ENCODE data around the gene ATP1A1.

Gene ATP1A1

GRCh38 chr1:116411784-116412479, 38.9 kb downstream of the ATP1A1 start:
- no peak overlapping the region for H3K27ac ChIP-seq (ENCODE audit: low read depth in 2 of 2, low read length in 2 of 2)
- H3K9ac ChIP-seq (ENCODE audit: low read depth in 1 of 2, low read length in 2 of 2) = no peak overlapping the region
- no peaks in the 10 kb centered on the region for H3K4me1 ChIP-seq (ENCODE audit: control insufficient read depth in 2 of 2, insufficient read depth in 2 of 2, low read length in 2 of 2)
- H3K27me3 ChIP-seq (ENCODE audit: control insufficient read depth in 2 of 2, insufficient read depth in 2 of 2, low read length in 2 of 2) = no peaks in the 10 kb centered on the region
- H3K4me3 ChIP-seq (ENCODE audit: low read length in 2 of 2) = no peak overlapping the region
- H3K36me3 ChIP-seq (ENCODE audit: control insufficient read depth in 2 of 2, insufficient read depth in 2 of 2, low read length in 2 of 2) = peaks cover 2 to 29% of the 10 kb centered on the region in 2 donors
- H3K9me3 ChIP-seq (ENCODE audit: control insufficient read depth in 2 of 2, low read length in 2 of 2) = no peaks in the 10 kb centered on the region

- Histone ChIP-seq H3K9me3 (ENCODE audit: control insufficient read depth in 2 of 2, low read length in 2 of 2) (no peaks in the 10 kb centered on the region), H3K27me3 (ENCODE audit: control insufficient read depth in 2 of 2, insufficient read depth in 2 of 2, low read length in 2 of 2) (no peaks in the 10 kb centered on the region), H3K36me3 (ENCODE audit: control insufficient read depth in 2 of 2, insufficient read depth in 2 of 2, low read length in 2 of 2) (peaks cover 0 to 23% of the 10 kb centered on the region in 2 donors), H3K27ac (ENCODE audit: low read depth in 2 of 2, low read length in 2 of 2) (no peak overlapping the region), H3K9ac (ENCODE audit: low read depth in 1 of 2, low read length in 2 of 2) (no peak overlapping the region), H3K4me1 (ENCODE audit: control insufficient read depth in 2 of 2, insufficient read depth in 2 of 2, low read length in 2 of 2) (peaks cover 0 to 2% of the 10 kb centered on the region in 2 donors), H3K4me3 (ENCODE audit: low read length in 2 of 2) (no peak overlapping the region)
Observed at GRCh38 chr1:116412480-116412798, 39.4 kb downstream of the ATP1A1 start.

GRCh38 chr1:116412898-116413297, 39.9 kb downstream of the ATP1A1 start:
- Histone ChIP-seq H3K9me3 (ENCODE audit: control insufficient read depth in 2 of 2, low read length in 2 of 2) (no peaks in the 10 kb centered on the region), H3K4me1 (ENCODE audit: control insufficient read depth in 2 of 2, insufficient read depth in 2 of 2, low read length in 2 of 2) (peaks cover 4 to 6% of the 10 kb centered on the region in 2 donors), H3K27me3 (ENCODE audit: control insufficient read depth in 2 of 2, insufficient read depth in 2 of 2, low read length in 2 of 2) (no peaks in the 10 kb centered on the region), H3K27ac (ENCODE audit: low read depth in 2 of 2, low read length in 2 of 2) (no peak overlapping the region), H3K4me3 (ENCODE audit: low read length in 2 of 2) (no peak overlapping the region), H3K36me3 (ENCODE audit: control insufficient read depth in 2 of 2, insufficient read depth in 2 of 2, low read length in 2 of 2) (peaks cover 0 to 19% of the 10 kb centered on the region in 2 donors), H3K9ac (ENCODE audit: low read depth in 1 of 2, low read length in 2 of 2) (no peak overlapping the region)

GRCh38 chr1:116413414-116413813, 40.4 kb downstream of the ATP1A1 start:
- Histone ChIP-seq H3K4me1 (ENCODE audit: control insufficient read depth in 2 of 2, insufficient read depth in 2 of 2, low read length in 2 of 2) (peaks cover 6 to 9% of the 10 kb centered on the region in 2 donors), H3K9ac (ENCODE audit: low read depth in 1 of 2, low read length in 2 of 2) (no peak overlapping the region), H3K27me3 (ENCODE audit: control insufficient read depth in 2 of 2, insufficient read depth in 2 of 2, low read length in 2 of 2) (no peaks in the 10 kb centered on the region), H3K4me3 (ENCODE audit: low read length in 2 of 2) (no peak overlapping the region), H3K27ac (ENCODE audit: low read depth in 2 of 2, low read length in 2 of 2) (no peak overlapping the region), H3K36me3 (ENCODE audit: control insufficient read depth in 2 of 2, insufficient read depth in 2 of 2, low read length in 2 of 2) (peaks cover 0 to 14% of the 10 kb centered on the region in 2 donors), H3K9me3 (ENCODE audit: control insufficient read depth in 2 of 2, low read length in 2 of 2) (no peaks in the 10 kb centered on the region)

- Histone ChIP-seq H3K4me1 (ENCODE audit: control insufficient read depth in 2 of 2, insufficient read depth in 2 of 2, low read length in 2 of 2) (peaks cover 6 to 11% of the 10 kb centered on the region in 2 donors), H3K4me3 (ENCODE audit: low read length in 2 of 2) (no peak overlapping the region)
Observed at GRCh38 chr1:116414364-116414763, 41.3 kb downstream of the ATP1A1 start.

DNA sequence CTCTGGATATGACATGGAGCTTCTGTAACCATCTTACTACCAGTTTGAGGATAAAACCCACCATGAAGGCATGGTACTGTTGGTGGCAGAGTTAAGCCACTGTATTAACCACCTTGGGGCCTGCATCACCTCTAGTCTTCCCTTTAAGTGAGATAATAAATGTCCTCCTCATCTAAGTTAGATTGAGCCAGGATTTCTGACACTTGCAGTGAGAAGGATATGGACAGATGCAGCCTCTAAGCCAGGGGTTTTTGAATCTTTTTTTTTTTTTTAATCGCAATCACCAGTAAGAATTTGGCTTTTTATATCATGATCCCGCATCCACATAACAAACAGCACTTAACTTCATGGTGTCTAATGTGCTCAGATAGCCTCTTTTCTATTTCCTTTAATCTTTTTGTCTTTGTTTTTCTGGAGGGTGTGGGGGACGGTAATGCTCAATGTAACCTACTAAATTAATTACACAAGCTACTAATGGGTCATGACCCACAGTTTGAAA, 42.2 kb downstream of the ATP1A1 start:
- peaks cover 6 to 11% of the 10 kb centered on the region in 2 donors for H3K4me1 ChIP-seq (ENCODE audit: control insufficient read depth in 2 of 2, insufficient read depth in 2 of 2, low read length in 2 of 2)
- no peak overlapping the region for H3K4me3 ChIP-seq (ENCODE audit: low read length in 2 of 2)
- H3K27ac ChIP-seq (ENCODE audit: low read depth in 2 of 2, low read length in 2 of 2) = no peak overlapping the region
- no peak overlapping the region for H3K9ac ChIP-seq (ENCODE audit: low read depth in 1 of 2, low read length in 2 of 2)
- H3K36me3 ChIP-seq (ENCODE audit: control insufficient read depth in 2 of 2, insufficient read depth in 2 of 2, low read length in 2 of 2) = no peaks in the 10 kb centered on the region
- H3K9me3 ChIP-seq (ENCODE audit: control insufficient read depth in 2 of 2, low read length in 2 of 2) = no peaks in the 10 kb centered on the region
- no peaks in the 10 kb centered on the region for H3K27me3 ChIP-seq (ENCODE audit: control insufficient read depth in 2 of 2, insufficient read depth in 2 of 2, low read length in 2 of 2)

More at GRCh38 chr1:116414364-116414763, 41.3 kb downstream of the ATP1A1 start:
- Histone ChIP-seq H3K27ac (ENCODE audit: low read depth in 2 of 2, low read length in 2 of 2) (no peak overlapping the region), H3K9ac (ENCODE audit: low read depth in 1 of 2, low read length in 2 of 2) (no peak overlapping the region), H3K36me3 (ENCODE audit: control insufficient read depth in 2 of 2, insufficient read depth in 2 of 2, low read length in 2 of 2) (peaks cover 0 to 5% of the 10 kb centered on the region in 2 donors), H3K27me3 (ENCODE audit: control insufficient read depth in 2 of 2, insufficient read depth in 2 of 2, low read length in 2 of 2) (no peaks in the 10 kb centered on the region), H3K9me3 (ENCODE audit: control insufficient read depth in 2 of 2, low read length in 2 of 2) (no peaks in the 10 kb centered on the region)

GRCh38 chr1:116415699-116416533, 42.9 kb downstream of the ATP1A1 start:
- Histone ChIP-seq H3K27me3 (ENCODE audit: control insufficient read depth in 2 of 2, insufficient read depth in 2 of 2, low read length in 2 of 2) (no peaks in the 10 kb centered on the region), H3K9ac (ENCODE audit: low read depth in 1 of 2, low read length in 2 of 2) (peak overlapping the region in 1 of 2 donors; percentile 8), H3K9me3 (ENCODE audit: control insufficient read depth in 2 of 2, low read length in 2 of 2) (no peaks in the 10 kb centered on the region), H3K4me1 (ENCODE audit: control insufficient read depth in 2 of 2, insufficient read depth in 2 of 2, low read length in 2 of 2) (peaks cover 6 to 11% of the 10 kb centered on the region in 2 donors), H3K36me3 (ENCODE audit: control insufficient read depth in 2 of 2, insufficient read depth in 2 of 2, low read length in 2 of 2) (no peaks in the 10 kb centered on the region), H3K4me3 (ENCODE audit: low read length in 2 of 2) (no peak overlapping the region), H3K27ac (ENCODE audit: low read depth in 2 of 2, low read length in 2 of 2) (no peak overlapping the region)

- H3K9me3 ChIP-seq (ENCODE audit: control insufficient read depth in 2 of 2, low read length in 2 of 2) = no peaks in the 10 kb centered on the region
- H3K27ac ChIP-seq (ENCODE audit: low read depth in 2 of 2, low read length in 2 of 2) = no peak overlapping the region
- H3K4me3 ChIP-seq (ENCODE audit: low read length in 2 of 2) = no peak overlapping the region
- peak overlapping the region in 1 of 2 donors; percentile 70 for H3K9ac ChIP-seq (ENCODE audit: low read depth in 1 of 2, low read length in 2 of 2)
- no peaks in the 10 kb centered on the region for H3K27me3 ChIP-seq (ENCODE audit: control insufficient read depth in 2 of 2, insufficient read depth in 2 of 2, low read length in 2 of 2)
- peaks cover 6 to 11% of the 10 kb centered on the region in 2 donors for H3K4me1 ChIP-seq (ENCODE audit: control insufficient read depth in 2 of 2, insufficient read depth in 2 of 2, low read length in 2 of 2)
- no peaks in the 10 kb centered on the region for H3K36me3 ChIP-seq (ENCODE audit: control insufficient read depth in 2 of 2, insufficient read depth in 2 of 2, low read length in 2 of 2)
Observed at GRCh38 chr1:116416854-116417513, 43.9 kb downstream of the ATP1A1 start.

DNA sequence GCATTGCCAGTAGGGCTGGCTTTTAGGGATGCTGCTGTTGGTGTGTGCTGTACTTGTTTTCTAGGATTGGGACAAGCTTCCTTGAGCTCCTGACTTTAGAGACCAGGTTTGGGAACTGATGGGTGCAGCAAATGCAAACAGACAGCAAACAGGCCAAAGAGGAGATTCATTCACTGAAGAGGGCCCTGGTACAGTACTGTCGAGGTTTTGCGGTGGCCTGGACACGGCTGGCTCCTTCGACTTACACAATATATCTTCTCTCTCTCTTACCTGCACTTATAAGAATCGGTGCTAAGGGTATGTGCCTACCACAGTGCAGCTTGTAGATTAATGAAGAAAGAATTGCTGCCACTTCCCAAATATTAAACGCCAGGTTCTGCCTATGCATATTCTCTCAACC, 44.6 kb downstream of the ATP1A1 start:
- H3K36me3 ChIP-seq (ENCODE audit: control insufficient read depth in 2 of 2, insufficient read depth in 2 of 2, low read length in 2 of 2) = no peaks in the 10 kb centered on the region
- peaks cover 6 to 11% of the 10 kb centered on the region in 2 donors for H3K4me1 ChIP-seq (ENCODE audit: control insufficient read depth in 2 of 2, insufficient read depth in 2 of 2, low read length in 2 of 2)
- no peaks in the 10 kb centered on the region for H3K9me3 ChIP-seq (ENCODE audit: control insufficient read depth in 2 of 2, low read length in 2 of 2)
- H3K4me3 ChIP-seq (ENCODE audit: low read length in 2 of 2) = peak overlapping the region; percentile 83 to 100
- H3K27ac ChIP-seq (ENCODE audit: low read depth in 2 of 2, low read length in 2 of 2) = peak overlapping the region; percentile 57 to 61
- no peaks in the 10 kb centered on the region for H3K27me3 ChIP-seq (ENCODE audit: control insufficient read depth in 2 of 2, insufficient read depth in 2 of 2, low read length in 2 of 2)
- H3K9ac ChIP-seq (ENCODE audit: low read depth in 1 of 2, low read length in 2 of 2) = peak overlapping the region; percentile 70 to 98

All from mucosa of rectum (tissue), 2 donors.